Keratinocyte (primary cell): ENCODE results near the gene BBOF1. TPM values are rescaled to one million over a fixed set of nuclear protein-coding genes. Genes with fewer than 3 reads are reported as not detected.
"Not testable (repeated sequence)": the region's sequence is repeated elsewhere in the genome, so short reads cannot be mapped to it uniquely, and the experiment has no call there.

Experiments
- DNase-seq: peaks from one replicate; pipeline ENCODE4 v3.0.0-alpha.2; 2011; ENCODE audit warnings: low read depth, missing footprints, low spot score
- FAIRE-seq: peaks from 2 replicates; lab custom pipeline; 2011; peaks lifted over from hg19 to GRCh38; lab: Jason Lieb, UNC
- H2AFZ ChIP-seq: 2 replicates; pipeline ENCODE4 v1.6.0; 2012; ENCODE audit warnings: low read length, control low read depth, inconsistent platforms; ENCODE audit not compliant: control insufficient read depth
- H3K27ac ChIP-seq: 2 replicates; pipeline ENCODE4 v1.5.1; 2011; ENCODE audit warnings: low read length; ENCODE audit not compliant: control insufficient read depth, insufficient read depth
- H3K27me3 ChIP-seq: 3 replicates; pipeline ENCODE4 v1.6.0; 2011; ENCODE audit warnings: low read length; ENCODE audit not compliant: control insufficient read depth, insufficient read depth; ENCODE audit errors: extremely low read depth
- H3K36me3 ChIP-seq, 2 experiments: 2 replicates in 1 of 2; 3 replicates in 1 of 2; pipeline ENCODE4 v1.5.1; 2011; ENCODE audit warnings: low read length in 2 of 2, mild to moderate bottlenecking in 1 of 2; ENCODE audit not compliant: control insufficient read depth in 2 of 2, insufficient read depth in 2 of 2; ENCODE audit errors: extremely low read depth in 1 of 2
- H3K4me1 ChIP-seq: 3 replicates; pipeline ENCODE4 v1.5.1; 2011; ENCODE audit warnings: low read length; ENCODE audit not compliant: control insufficient read depth, insufficient read depth; ENCODE audit errors: extremely low read depth
- H3K4me2 ChIP-seq: 3 replicates; pipeline ENCODE4 v1.6.0; 2011; ENCODE audit warnings: low read depth, low read length; ENCODE audit not compliant: control insufficient read depth, insufficient read depth; ENCODE audit errors: extremely low read depth
- H3K4me3 ChIP-seq, 3 experiments: fragments of 200-600 bp in 1 of 3; sonication (generic) in 1 of 3; 2 replicates in 2 of 3; 3 replicates in 1 of 3; pipeline ENCODE4 v1.5.1; 2011 to 2016; ENCODE audit warnings: low read length in 3 of 3, mild to moderate bottlenecking in 3 of 3, control low read depth in 2 of 3, inconsistent platforms in 1 of 3, low read depth in 1 of 3, mixed read lengths in 1 of 3, mixed run types in 1 of 3, moderate library complexity in 1 of 3; ENCODE audit not compliant: control insufficient read depth in 2 of 3, insufficient read depth in 2 of 3; ENCODE audit errors: extremely low read depth in 1 of 3
- H3K79me2 ChIP-seq: 2 replicates; pipeline ENCODE4 v1.6.0; 2012; ENCODE audit warnings: low read length; ENCODE audit not compliant: control insufficient read depth, insufficient read depth
- H3K9ac ChIP-seq: 3 replicates; pipeline ENCODE4 v1.6.0; 2011; ENCODE audit warnings: low read length; ENCODE audit not compliant: control insufficient read depth, insufficient read depth; ENCODE audit errors: extremely low read depth
- H3K9me1 ChIP-seq: 3 replicates; pipeline ENCODE4 v1.6.0; 2011; ENCODE audit warnings: low read length; ENCODE audit not compliant: control insufficient read depth, insufficient read depth; ENCODE audit errors: extremely low read depth
- H3K9me3 ChIP-seq: 2 replicates; pipeline ENCODE4 v1.5.1; 2012; ENCODE audit warnings: low read depth, low read length; ENCODE audit not compliant: control insufficient read depth
- H4K20me1 ChIP-seq: 3 replicates; pipeline ENCODE4 v1.6.0; 2011; ENCODE audit warnings: low read length; ENCODE audit not compliant: control insufficient read depth, insufficient read depth; ENCODE audit errors: extremely low read depth
- EZH2 ChIP-seq: IDR thresholded peaks from one replicate; pipeline ENCODE4 v1.6.1; 2012; ENCODE audit warnings: inconsistent platforms, mild to moderate bottlenecking, low read length, moderate library complexity
- dilution Hi-C: fragments of 300-500 bp; cut with MboI; formaldehyde crosslinking; loops from one replicate; pipeline ENCODE4 v1.7.0; 2020; ENCODE audit warnings: low sequenced_read_pairs; ENCODE audit not compliant: extremely low pct_ligation_motif_present
- polyA plus RNA-seq, 5 experiments: library from polyadenylated mRNA; depleted of rRNA in 3 of 5; stranded (reverse) in 3 of 5; stranded (forward) in 1 of 5; unstranded in 1 of 5; fragments of >200 nt; gene quantifications; 1 replicate in 1 of 5; 2 replicates in 3 of 5; 3 replicates in 1 of 5; pipeline versions ENCODE4 v1.2.1 to v1.2.3, GENCODE V29; 2011 to 2012; ENCODE audit warnings: missing spikeins in 2 of 5, low read depth in 1 of 5, low replicate concordance in 1 of 5
- TF ChIP-seq, protein P1 (sequence below), 3 experiments: IDR thresholded peaks in 1 of 3; conservative IDR thresholded peaks in 1 of 3; optimal IDR thresholded peaks in 1 of 3; 2 replicates in 2 of 3; 3 replicates in 1 of 3; pipeline versions ENCODE3 to v1.5.1; 2011; ENCODE audit warnings: low read length in 3 of 3, mild to moderate bottlenecking in 3 of 3, moderate library complexity in 2 of 3, control low read depth in 1 of 3, inconsistent platforms in 1 of 3; ENCODE audit not compliant: insufficient read depth in 2 of 3; ENCODE audit errors: extremely low read depth in 1 of 3

BBOF1 gene
- polyA plus RNA-seq, 1 donor (not counting 4 experiments of a cell fraction or from before 2014, with no cell fraction given), result 3.0 TPM

- Histone ChIP-seq H3K27ac (no peak overlapping the region), H3K9ac (no peak overlapping the region), H3K4me2 (no peak overlapping the region), H3K4me3 (no peak overlapping the region), H3K79me2 (no peaks in the 10 kb centered on the region), H2AFZ (no peak overlapping the region), H3K4me1 (no peaks in the 10 kb centered on the region), H3K27me3 (no peaks in the 10 kb centered on the region), H3K9me3 (no peaks in the 10 kb centered on the region), H3K36me3 (peaks cover 0 to 6% of the 10 kb centered on the region in 2 experiments), H3K9me1 (no peaks in the 10 kb centered on the region), H4K20me1 (no peaks in the 10 kb centered on the region)
- TF ChIP-seq EZH2, result no peak
- TF ChIP-seq, protein P1, sequence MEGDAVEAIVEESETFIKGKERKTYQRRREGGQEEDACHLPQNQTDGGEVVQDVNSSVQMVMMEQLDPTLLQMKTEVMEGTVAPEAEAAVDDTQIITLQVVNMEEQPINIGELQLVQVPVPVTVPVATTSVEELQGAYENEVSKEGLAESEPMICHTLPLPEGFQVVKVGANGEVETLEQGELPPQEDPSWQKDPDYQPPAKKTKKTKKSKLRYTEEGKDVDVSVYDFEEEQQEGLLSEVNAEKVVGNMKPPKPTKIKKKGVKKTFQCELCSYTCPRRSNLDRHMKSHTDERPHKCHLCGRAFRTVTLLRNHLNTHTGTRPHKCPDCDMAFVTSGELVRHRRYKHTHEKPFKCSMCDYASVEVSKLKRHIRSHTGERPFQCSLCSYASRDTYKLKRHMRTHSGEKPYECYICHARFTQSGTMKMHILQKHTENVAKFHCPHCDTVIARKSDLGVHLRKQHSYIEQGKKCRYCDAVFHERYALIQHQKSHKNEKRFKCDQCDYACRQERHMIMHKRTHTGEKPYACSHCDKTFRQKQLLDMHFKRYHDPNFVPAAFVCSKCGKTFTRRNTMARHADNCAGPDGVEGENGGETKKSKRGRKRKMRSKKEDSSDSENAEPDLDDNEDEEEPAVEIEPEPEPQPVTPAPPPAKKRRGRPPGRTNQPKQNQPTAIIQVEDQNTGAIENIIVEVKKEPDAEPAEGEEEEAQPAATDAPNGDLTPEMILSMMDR (optimal IDR thresholded peaks at IDR 0.05 in 1 of 3, IDR thresholded peaks at IDR 0.05 in 1 of 3, conservative IDR thresholded peaks at IDR 0.05 in 1 of 3; ENCODE audit: extremely low read depth in 1 of 3, insufficient read depth in 2 of 3, low read length in 3 of 3), result no peak
- dilution Hi-C loops, result no loop called here
- no peak for FAIRE-seq
- DNase-seq, result no peak
These were observed 20.4 kb upstream of the BBOF1 start for GRCh38 chr14:73998726-73999125.

- H3K36me3 ChIP-seq, H3K9me1 ChIP-seq, H4K20me1 ChIP-seq, H3K9me3 ChIP-seq, FAIRE-seq, H3K27ac ChIP-seq, H3K27me3 ChIP-seq, H3K4me1 ChIP-seq, dilution Hi-C loops, H3K4me3 ChIP-seq, DNase-seq, H3K9ac ChIP-seq, H2AFZ ChIP-seq, H3K4me2 ChIP-seq, H3K79me2 ChIP-seq: not testable (repeated sequence)
These were observed 13.5 kb upstream of the BBOF1 start for GRCh38 chr14:74005664-74006063.

GRCh38 chr14:74008843-74009499, 10.2 kb upstream of the BBOF1 start:
- no peak overlapping the region for H3K9ac ChIP-seq
- no peak overlapping the region for H3K4me3 ChIP-seq
- H3K4me1 ChIP-seq, result no peaks in the 10 kb centered on the region
- no peaks in the 10 kb centered on the region for H3K79me2 ChIP-seq
- no peak overlapping the region for H3K4me2 ChIP-seq
- DNase-seq (no peak), FAIRE-seq (no peak)
- TF ChIP-seq, protein P1 (optimal IDR thresholded peaks at IDR 0.05 in 1 of 3, IDR thresholded peaks at IDR 0.05 in 1 of 3, conservative IDR thresholded peaks at IDR 0.05 in 1 of 3; ENCODE audit: extremely low read depth in 1 of 3, insufficient read depth in 2 of 3, low read length in 3 of 3), result no peak
- no peak for TF ChIP-seq EZH2
- H3K27me3 ChIP-seq, result no peaks in the 10 kb centered on the region
- H3K9me3 ChIP-seq, result no peaks in the 10 kb centered on the region
- dilution Hi-C loops, result no loop called here
- H2AFZ ChIP-seq, result no peak overlapping the region
- H4K20me1 ChIP-seq, result no peaks in the 10 kb centered on the region
- H3K27ac ChIP-seq, result no peak overlapping the region
- H3K36me3 ChIP-seq, result peaks cover 4 to 8% of the 10 kb centered on the region in 2 experiments
- H3K9me1 ChIP-seq, result no peaks in the 10 kb centered on the region
